ENCODE results near the gene RIMBP2. TPM values are rescaled to one million over a fixed set of nuclear protein-coding genes. Genes with fewer than 3 reads are reported as not detected.

RIMBP2 gene
- total RNA-seq, 3 donors from 2014 or later, result 2.3 to 5.9 (median 5.4) TPM

- intact Hi-C loops (cut with DNase I, micrococcal nuclease), result no loop called here
- no peak overlapping the region for H3K4me3 ChIP-seq
- DNase-seq (no peak), ATAC-seq (no peak)
- H3K9me3 ChIP-seq, result peaks cover 15% of the 10 kb centered on the region
- no peaks in the 10 kb centered on the region for H3K36me3 ChIP-seq (ENCODE audit: low read depth)
- TF ChIP-seq CTCF (IDR thresholded peaks at IDR 0.05), result no peak
- peaks cover 13% of the 10 kb centered on the region for H3K4me1 ChIP-seq (ENCODE audit: low read depth)
Observed at GRCh38 chr12:130562716-130563115, 153.4 kb downstream of the RIMBP2 start.

GRCh38 chr12:130560321-130560720 lies 155.8 kb downstream of the RIMBP2 start:
- DNase-seq, result no peak
- peaks cover 24% of the 10 kb centered on the region for H3K4me1 ChIP-seq (ENCODE audit: low read depth)
- TF ChIP-seq CTCF (IDR thresholded peaks at IDR 0.05), result no peak
- H3K36me3 ChIP-seq (ENCODE audit: low read depth), result no peaks in the 10 kb centered on the region
- intact Hi-C loops (cut with DNase I, micrococcal nuclease), result no loop called here
- ATAC-seq, result no peak
- H3K9me3 ChIP-seq, result peaks cover 4% of the 10 kb centered on the region
- no peak overlapping the region for H3K4me3 ChIP-seq

GRCh38 chr12:130559806-130560205 lies 156.3 kb downstream of the RIMBP2 start:
- intact Hi-C loops (cut with DNase I, micrococcal nuclease), result no loop called here
- Histone ChIP-seq H3K4me3 (no peak overlapping the region), H3K36me3 (ENCODE audit: low read depth) (no peaks in the 10 kb centered on the region), H3K4me1 (ENCODE audit: low read depth) (peaks cover 27% of the 10 kb centered on the region), H3K9me3 (no peaks in the 10 kb centered on the region)
- ATAC-seq (peak; percentile 58), DNase-seq (peak in 1 of 3 donors; percentile 64)
- TF ChIP-seq CTCF (IDR thresholded peaks at IDR 0.05), result no peak

- peak; percentile 90 for ATAC-seq
- intact Hi-C loops (cut with DNase I, micrococcal nuclease), result no loop called here
- DNase-seq, result peak; percentile 82 to 89 (median 87)
- Histone ChIP-seq H3K4me1 (ENCODE audit: low read depth) (peaks cover 27% of the 10 kb centered on the region), H3K4me3 (no peak overlapping the region), H3K9me3 (no peaks in the 10 kb centered on the region), H3K36me3 (ENCODE audit: low read depth) (no peaks in the 10 kb centered on the region)
- TF ChIP-seq CTCF (IDR thresholded peaks at IDR 0.05), result no peak
Observed at GRCh38 chr12:130557886-130558765, 158.0 kb downstream of the RIMBP2 start.

GRCh38 chr12:130557201-130557600 lies 158.9 kb downstream of the RIMBP2 start:
- ATAC-seq, result no peak
- H3K36me3 ChIP-seq (ENCODE audit: low read depth), result no peaks in the 10 kb centered on the region
- H3K9me3 ChIP-seq, result no peaks in the 10 kb centered on the region
- no peak overlapping the region for H3K4me3 ChIP-seq
- TF ChIP-seq CTCF (IDR thresholded peaks at IDR 0.05), result no peak
- intact Hi-C loops (cut with DNase I, micrococcal nuclease), result no loop called here
- no peak for DNase-seq
- H3K4me1 ChIP-seq (ENCODE audit: low read depth), result peaks cover 27% of the 10 kb centered on the region

All from mucosa of descending colon (tissue), 3 donors.